MM.1S (cell line): Measurements from ENCODE around the gene HSP90AA1.
"Not testable (repeated sequence)": the region's sequence is repeated elsewhere in the genome, so short reads cannot be mapped to it uniquely, and the experiment has no call there.

ENCODE experiments used
- CTCF ChIP-seq: fragments of 300-600 bp; sonication (generic); IDR thresholded peaks from 2 replicates; pipeline ENCODE4 v1.5.1; 2016; ENCODE audit warnings: antibody characterized with exemption, low read length, mixed read lengths
- EZH2phosphoT487 ChIP-seq: fragments of 300-600 bp; sonication (generic); IDR thresholded peaks from 2 replicates; pipeline ENCODE4 v1.6.1; 2018; ENCODE audit warnings: antibody characterized with exemption, low read length

GRCh38 chr14:102109332-102109731 is 22.5 kb upstream of the HSP90AA1 start:
- TF ChIP-seq EZH2phosphoT487, CTCF: not testable (repeated sequence)
